Activated CD8-positive, alpha-beta memory T cell treated with anti-CD3 and anti-CD28 coated beads, Interleukin-2, amount 50 U/mL, for 48 hours (primary cell): ENCODE data around the gene CREB3L1.

ENCODE experiments used
- DNase-seq: peaks from one replicate; pipeline ENCODE4 v3.0.0-alpha.2; 2020

CREB3L1 gene

GRCh38 chr11:46275964-46276641, 1.4 kb upstream of the CREB3L1 start:
- no peak for DNase-seq

GRCh38 chr11:46277313-46277621, 195 bp upstream of the CREB3L1 start:
- DNase-seq = no peak

- DNase-seq = peak; percentile 75
These were observed 1.1 kb downstream of the CREB3L1 start for GRCh38 chr11:46278387-46279125.

GRCh38 chr11:46279126-46280099, 2.0 kb downstream of the CREB3L1 start:
- DNase-seq = no peak

GRCh38 chr11:46280706-46281105, 3.2 kb downstream of the CREB3L1 start:
- DNase-seq = no peak

GRCh38 chr11:46281371-46281831, 3.9 kb downstream of the CREB3L1 start:
- DNase-seq = no peak

GRCh38 chr11:46285173-46285572, 7.7 kb downstream of the CREB3L1 start:
- no peak for DNase-seq

GRCh38 chr11:46285594-46286033, 8.2 kb downstream of the CREB3L1 start:
- no peak for DNase-seq

- DNase-seq = no peak
These were observed 9.3 kb downstream of the CREB3L1 start for GRCh38 chr11:46286789-46287188.

- DNase-seq = no peak
These were observed 11.0 kb downstream of the CREB3L1 start for GRCh38 chr11:46288451-46288850.

GRCh38 chr11:46290011-46290410, 12.5 kb downstream of the CREB3L1 start:
- DNase-seq = no peak

- DNase-seq = no peak
These were observed 13.3 kb downstream of the CREB3L1 start for GRCh38 chr11:46290598-46291309.

- no peak for DNase-seq
These were observed 14.1 kb downstream of the CREB3L1 start for GRCh38 chr11:46291441-46292150.

- no peak for DNase-seq
These were observed 15.6 kb downstream of the CREB3L1 start for GRCh38 chr11:46293066-46293465.

- DNase-seq = no peak
These were observed 16.2 kb downstream of the CREB3L1 start for GRCh38 chr11:46293641-46294103.

GRCh38 chr11:46294365-46295309, 17.2 kb downstream of the CREB3L1 start:
- DNase-seq = no peak

GRCh38 chr11:46295312-46296058, 18.0 kb downstream of the CREB3L1 start:
- DNase-seq = peak; percentile 85

- no peak for DNase-seq
These were observed 18.6 kb downstream of the CREB3L1 start for GRCh38 chr11:46296059-46296527.
